K562 (cell line): ENCODE results near the gene TMEM234. TPM values are rescaled to one million over a fixed set of nuclear protein-coding genes. Genes with fewer than 3 reads are reported as not detected.

Experiments
- ATAC-seq: fragments of 200-7000 bp; cut with Tn5 transposase; 3 replicates; pipeline ENCODE4 v1.9.1; 2020; ENCODE audit warnings: moderate library complexity
- BruUV-seq: library from RNA; stranded (reverse); fragments of 400-500 nt; replicated peaks from 2 replicates; lab custom pipeline; 2021; lab: Mats Ljungman, UMichigan
- CTCF ChIA-PET: fragments of 300-600 bp; formaldehyde crosslinking; extraction: SDS; loops from one replicate; lab custom pipeline; 2021; ENCODE audit warnings: low intra/inter-chr PET ratio; lab: Yijun Ruan, JAX
- POLR2A ChIA-PET: fragments of 300-600, 350-650 bp; sonication (Branson Sonifier 250); formaldehyde crosslinking; extraction: SDS; loops from one replicate; lab custom pipeline; 2021; ENCODE audit warnings: antibody characterized with exemption, inconsistent platforms; lab: Yijun Ruan, JAX
- DNase-seq, 4 experiments: peaks; one replicate each; pipeline versions ENCODE4 v3.0.0 to v3.0.0-alpha.2; 2011 to 2018; ENCODE audit warnings: low spot score in 3 of 4, mixed read lengths in 3 of 4; ENCODE audit errors: extremely low read depth in 1 of 4
- FAIRE-seq: peaks from 2 replicates; lab custom pipeline; 2011; peaks lifted over from hg19 to GRCh38; lab: Jason Lieb, UNC
- H2AFZ ChIP-seq: 2 replicates; pipeline ENCODE4 v1.6.0; 2011; ENCODE audit warnings: low read depth, low read length, control low read depth, inconsistent platforms
- H3K27ac ChIP-seq: fragments of 200-600 bp; 3 replicates; pipeline ENCODE4 v1.8.0; 2011; ENCODE audit warnings: low read depth, mild to moderate bottlenecking, control low read depth, inconsistent platforms, low read length, moderate library complexity, mixed read lengths; ENCODE audit errors: extremely low read depth
- H3K27me3 ChIP-seq, 2 experiments: fragments of 300-600 bp in 1 of 2; 2 replicates in 1 of 2; 3 replicates in 1 of 2; pipeline versions ENCODE4 v1.6.0 to v1.8.0; 2011; ENCODE audit warnings: inconsistent platforms in 2 of 2, low read length in 2 of 2, mild to moderate bottlenecking in 1 of 2, mixed read lengths in 1 of 2, moderate library complexity in 1 of 2; ENCODE audit not compliant: control insufficient read depth in 2 of 2, insufficient read depth in 2 of 2
- H3K36me3 ChIP-seq: fragments of 300-600 bp; 3 replicates; pipeline ENCODE4 v1.8.0; 2011; ENCODE audit warnings: mild to moderate bottlenecking, low read length, inconsistent platforms; ENCODE audit not compliant: control insufficient read depth, insufficient read depth
- H3K4me1 ChIP-seq, 2 experiments: fragments of 200-600 bp in 1 of 2; replicated peaks in 1 of 2; 2 replicates in 1 of 2; 3 replicates in 1 of 2; pipeline versions ENCODE4 v1.5.1 to v1.8.0; 2011; ENCODE audit warnings: inconsistent platforms in 2 of 2, low read length in 2 of 2, mild to moderate bottlenecking in 1 of 2, mixed read lengths in 1 of 2, moderate library complexity in 1 of 2; ENCODE audit not compliant: control insufficient read depth in 2 of 2, insufficient read depth in 2 of 2
- H3K4me2 ChIP-seq: 2 replicates; pipeline ENCODE4 v1.6.1; 2011; ENCODE audit warnings: low read length, control low read depth, inconsistent platforms, mixed read lengths; ENCODE audit not compliant: insufficient read depth
- H3K4me3 ChIP-seq: fragments of 200-600 bp; sonication (generic), shearing (Covaris generic); 2 replicates; pipeline ENCODE4 v1.5.1; 2016; ENCODE audit warnings: control low read depth, inconsistent platforms
- H3K79me2 ChIP-seq: fragments of 200-600 bp; 3 replicates; pipeline ENCODE4 v1.8.0; 2011; ENCODE audit warnings: low read length, inconsistent platforms; ENCODE audit not compliant: control insufficient read depth, insufficient read depth
- H3K9ac ChIP-seq, 2 experiments: 2 replicates each; pipeline versions ENCODE4 v1.6.0 to v1.6.1; 2011; ENCODE audit warnings: low read depth in 2 of 2, low read length in 2 of 2, control low read depth in 1 of 2, inconsistent platforms in 1 of 2, mild to moderate bottlenecking in 1 of 2, mixed read lengths in 1 of 2; ENCODE audit not compliant: insufficient read depth in 1 of 2
- H3K9me1 ChIP-seq: one replicate; pipeline ENCODE4 v1.6.0; 2011; ENCODE audit warnings: inconsistent platforms, mild to moderate bottlenecking, low read length, moderate library complexity; ENCODE audit not compliant: control insufficient read depth, insufficient read depth
- H3K9me3 ChIP-seq: replicated peaks from 2 replicates; pipeline ENCODE4 v1.5.1; 2011; ENCODE audit warnings: low read depth, low read length, inconsistent platforms; ENCODE audit not compliant: control insufficient read depth, insufficient read depth
- H4K20me1 ChIP-seq: replicated peaks from 2 replicates; pipeline ENCODE4 v1.6.1; 2011; ENCODE audit warnings: low read length, inconsistent platforms, mixed read lengths; ENCODE audit not compliant: control insufficient read depth, insufficient read depth
- ASH1L ChIP-seq: fragments of 450-650 bp; IDR thresholded peaks from 2 replicates; pipeline ENCODE4 v1.6.1; 2018; ENCODE audit warnings: borderline replicate concordance, mild to moderate bottlenecking, low read depth; ENCODE audit not compliant: partially characterized antibody
- BRD9 ChIP-seq: fragments of 450-650 bp; IDR thresholded peaks from 2 replicates; pipeline ENCODE4 v1.6.1; 2018; ENCODE audit warnings: low read depth; ENCODE audit not compliant: partially characterized antibody
- CEBPG ChIP-seq, 3 experiments: fragments of 200-800 bp in 1 of 3; sonication (Bioruptor generic) in 1 of 3; sonication (generic) in 1 of 3; formaldehyde crosslinking in 1 of 3; IDR thresholded peaks in 2 of 3; conservative IDR thresholded peaks in 1 of 3; 2 replicates each; pipeline versions ENCODE4 v1.6.1 to v1.8.0; 2016 to 2022; ENCODE audit warnings: missing compliant biosample characterization in 2 of 3, missing genetic modification characterization in 2 of 3, mild to moderate bottlenecking in 1 of 3, missing genetic modification reagents in 1 of 3
- DMBX1 ChIP-seq: fragments of 250-450 bp; sonication (Bioruptor Pico); IDR thresholded peaks from 2 replicates; pipeline ENCODE4 v1.8.0; 2022; ENCODE audit warnings: inconsistent platforms, mild to moderate bottlenecking, moderate library complexity, borderline replicate concordance
- GTF2E2 ChIP-seq: fragments of 200-800 bp; sonication (Bioruptor generic); IDR thresholded peaks from 2 replicates; pipeline ENCODE4 v1.6.1; 2016; ENCODE audit warnings: missing genetic modification characterization, missing compliant biosample characterization
- RREB1 ChIP-seq: fragments of 250-450 bp; sonication (Bioruptor Pico); IDR thresholded peaks from 2 replicates; pipeline ENCODE4 v1.4.0; 2020
- ZNF740 ChIP-seq, 3 experiments: fragments of 200-800 bp in 1 of 3; sonication (Bioruptor generic) in 1 of 3; sonication (generic) in 1 of 3; formaldehyde crosslinking in 1 of 3; IDR thresholded peaks; 2 replicates each; pipeline versions ENCODE4 v1.6.1 to v1.8.0; 2016 to 2022; ENCODE audit warnings: mild to moderate bottlenecking in 2 of 3, missing compliant biosample characterization in 2 of 3, missing genetic modification characterization in 2 of 3, missing genetic modification reagents in 1 of 3
- ZNF76 ChIP-seq: fragments of 250-450 bp; sonication (Bioruptor Pico); IDR thresholded peaks from 2 replicates; pipeline ENCODE4 v1.4.0; 2020; ENCODE audit warnings: mild to moderate bottlenecking, moderate library complexity, borderline replicate concordance
- WGBS: fragments of 100-300 bp; shearing (Covaris generic); methylation state at CpG from one replicate; pipeline ENCODE4 v1.1.6; 2016; ENCODE audit warnings: low coverage, mixed read lengths; ENCODE audit not compliant: insufficient coverage; ENCODE audit errors: missing lambda C conversion rate; 5-methylcytosine and 5-hydroxymethylcytosine counted together
- in situ Hi-C: fragments of 300-500 bp; cut with MboI; formaldehyde crosslinking; loops from 4 replicates; pipeline ENCODE4 v1.15.0; 2018; ENCODE audit warnings: inconsistent platforms, mixed read lengths
- intact Hi-C: fragments of 100-400 bp; cut with micrococcal nuclease; formaldehyde crosslinking; loops from 2 replicates; pipeline ENCODE4 v1.14.2; 2022
- polyA plus RNA-seq, 8 experiments: library from polyadenylated mRNA; depleted of rRNA in 4 of 8; stranded (reverse) in 5 of 8; unstranded in 3 of 8; fragments of >200 nt; fragmentation: Nextera tagmentation in 2 of 8; fragmentation: Illumina TruSeq in 1 of 8; extraction: Ambion mirVana in 2 of 8; extraction: Trizol in 1 of 8; gene quantifications; 2 replicates each; pipeline versions ENCODE4 v1.2.1 to v1.2.3, GENCODE V29; 2011 to 2014; ENCODE audit warnings: inconsistent platforms in 1 of 8, missing spikeins in 1 of 8
- total RNA-seq, 7 experiments: library from RNA; depleted of rRNA in 6 of 7; stranded (reverse); fragments of >200 nt in 6 of 7; fragmentation: Illumina TruSeq in 2 of 7; extraction: Trizol in 2 of 7; gene quantifications; 2 replicates each; pipeline versions ENCODE4 v1.2.1 to v1.2.3, GENCODE V29; 2011 to 2021; ENCODE audit warnings: low replicate concordance in 1 of 7
- TF ChIP-seq, protein P1 (sequence below): fragments of 450-650 bp; IDR thresholded peaks from 2 replicates; pipeline ENCODE4 v1.6.1; 2016; ENCODE audit warnings: antibody characterized with exemption

The TMEM234 gene
- total and polyA plus RNA-seq, 9 of the 15 experiments (the other 6 are each of a cell fraction or from before 2014, with no cell fraction given) = 5.0 to 12.9 (median 7.6) TPM

- BruUV-seq = no TSS peak
- in situ Hi-C loops = no loop called here
- peak overlapping the region; percentile 90 for H3K27ac ChIP-seq
- ATAC-seq (peak; percentile 29), DNase-seq (no peak), FAIRE-seq (no peak)
- no peaks in the 10 kb centered on the region for H3K27me3 ChIP-seq
- 61% methylated on average over 4 of the region's 4 CpGs for WGBS
- H3K9ac ChIP-seq = peak overlapping the region; percentile 94 to 96
- intact Hi-C loops = no loop called here
- peaks cover 47% of the 10 kb centered on the region for H3K79me2 ChIP-seq
- CTCF ChIA-PET = interaction anchor here (0.7 kb wide), 1 partner anchor 89 kb away, joined by 3 read pairs; no protein-coding TSS in a partner anchor
- no peaks in the 10 kb centered on the region for H3K9me3 ChIP-seq
- peak overlapping the region; percentile 80 for H3K4me3 ChIP-seq
- H3K4me1 ChIP-seq = peaks cover 22% of the 10 kb centered on the region in 2 experiments; a peak in 4 of 5 replicates
- H3K4me2 ChIP-seq = peak overlapping the region; percentile 98
- POLR2A ChIA-PET = interaction anchor here (0.6 to 1.9 kb wide), 9 partner anchors 9 to 151 kb away, joined by 3 to 14 read pairs (median 3); partner anchors contain the start of genes CCDC28B, DCDC2B and MARCKSL1
- no peaks in the 10 kb centered on the region for H4K20me1 ChIP-seq
- peak overlapping the region; percentile 90 for H2AFZ ChIP-seq
- peaks cover 52% of the 10 kb centered on the region for H3K36me3 ChIP-seq
- H3K9me1 ChIP-seq = no peaks in the 10 kb centered on the region
- no peak for TF ChIP-seq CEBPG (CRISPR knock-in tag; IDR thresholded peaks at IDR 0.05)
- TF ChIP-seq CEBPG (tag; conservative IDR thresholded peaks at IDR 0.05 in 1 of 2, IDR thresholded peaks at IDR 0.05 in 1 of 2) = 0 out of 4 replicates have a peak, but pooled peaks of 1 of the 2 experiments have one; percentile 8
- TF ChIP-seq ASH1L = no peak
- 0 out of 2 replicates have a peak, but pooled peaks have one; percentile 19 for TF ChIP-seq ZNF76 (CRISPR knock-in tag)
- peak; percentile 68; the same call in 1 of the 2 replicates for TF ChIP-seq ZNF740 (CRISPR knock-in tag; IDR thresholded peaks at IDR 0.05)
- no peak; a peak in 1 of 4 replicates for TF ChIP-seq ZNF740 (tag; IDR thresholded peaks at IDR 0.05)
- peak; percentile 28 for TF ChIP-seq BRD9
- 0 out of 2 replicates have a peak, but pooled peaks have one; percentile 25 for TF ChIP-seq DMBX1
- no peak for TF ChIP-seq RREB1 (CRISPR knock-in tag)
- peak; percentile 65; the same call in 1 of the 2 replicates for TF ChIP-seq GTF2E2 (tag)
- TF ChIP-seq, protein P1, sequence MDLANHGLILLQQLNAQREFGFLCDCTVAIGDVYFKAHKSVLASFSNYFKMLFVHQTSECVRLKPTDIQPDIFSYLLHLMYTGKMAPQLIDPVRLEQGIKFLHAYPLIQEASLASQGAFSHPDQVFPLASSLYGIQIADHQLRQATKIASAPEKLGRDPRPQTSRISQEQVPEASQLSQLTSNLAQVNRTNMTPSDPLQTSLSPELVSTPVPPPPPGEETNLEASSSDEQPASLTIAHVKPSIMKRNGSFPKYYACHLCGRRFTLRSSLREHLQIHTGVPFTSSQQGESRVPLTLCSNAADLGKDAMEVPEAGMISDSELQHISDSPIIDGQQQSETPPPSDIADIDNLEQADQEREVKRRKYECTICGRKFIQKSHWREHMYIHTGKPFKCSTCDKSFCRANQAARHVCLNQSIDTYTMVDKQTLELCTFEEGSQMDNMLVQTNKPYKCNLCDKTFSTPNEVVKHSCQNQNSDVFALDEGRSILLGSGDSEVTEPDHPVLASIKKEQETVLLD = no peak
Measured at GRCh38 chr1:32220746-32221580, 1.2 kb downstream of the TMEM234 start.
